ENCODE results near the gene MORC4. TPM values are rescaled to one million over a fixed set of nuclear protein-coding genes. Genes with fewer than 3 reads are reported as not detected.
A peak's percentile ranks its signal among the peaks of the same experiment; 100 is the strongest.

The MORC4 gene
- polyA plus RNA-seq, 1 experiment, result 12.3 TPM

DNA sequence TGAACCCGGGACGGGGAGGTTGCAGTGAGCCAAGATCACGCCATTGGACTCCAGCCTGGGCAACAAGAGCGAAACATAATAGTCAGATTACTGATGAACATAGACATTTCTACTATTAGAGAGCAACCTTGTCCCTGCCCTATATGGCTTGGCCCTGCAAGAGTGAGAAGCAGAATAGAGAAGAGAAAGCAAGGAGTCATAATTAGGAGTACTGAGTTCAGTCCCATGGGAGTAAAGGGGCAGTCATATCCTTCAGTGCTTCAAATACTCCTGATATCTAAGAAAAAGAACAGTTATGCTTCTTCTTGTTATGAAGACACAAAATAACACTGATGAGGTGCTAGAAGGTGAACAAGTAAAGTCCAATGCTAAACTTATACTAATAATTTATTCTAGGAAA, 46.0 kb downstream of the MORC4 start:
- POLR2A ChIA-PET, result no interaction called here
- TF ChIP-seq, protein P1, sequence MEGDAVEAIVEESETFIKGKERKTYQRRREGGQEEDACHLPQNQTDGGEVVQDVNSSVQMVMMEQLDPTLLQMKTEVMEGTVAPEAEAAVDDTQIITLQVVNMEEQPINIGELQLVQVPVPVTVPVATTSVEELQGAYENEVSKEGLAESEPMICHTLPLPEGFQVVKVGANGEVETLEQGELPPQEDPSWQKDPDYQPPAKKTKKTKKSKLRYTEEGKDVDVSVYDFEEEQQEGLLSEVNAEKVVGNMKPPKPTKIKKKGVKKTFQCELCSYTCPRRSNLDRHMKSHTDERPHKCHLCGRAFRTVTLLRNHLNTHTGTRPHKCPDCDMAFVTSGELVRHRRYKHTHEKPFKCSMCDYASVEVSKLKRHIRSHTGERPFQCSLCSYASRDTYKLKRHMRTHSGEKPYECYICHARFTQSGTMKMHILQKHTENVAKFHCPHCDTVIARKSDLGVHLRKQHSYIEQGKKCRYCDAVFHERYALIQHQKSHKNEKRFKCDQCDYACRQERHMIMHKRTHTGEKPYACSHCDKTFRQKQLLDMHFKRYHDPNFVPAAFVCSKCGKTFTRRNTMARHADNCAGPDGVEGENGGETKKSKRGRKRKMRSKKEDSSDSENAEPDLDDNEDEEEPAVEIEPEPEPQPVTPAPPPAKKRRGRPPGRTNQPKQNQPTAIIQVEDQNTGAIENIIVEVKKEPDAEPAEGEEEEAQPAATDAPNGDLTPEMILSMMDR (IDR thresholded peaks at IDR 0.05; ENCODE audit: insufficient read depth, low read depth, low read length), result no peak
- CTCF ChIA-PET, result interaction anchor here (1.3 to 2.9 kb wide), 2 partner anchors 56 to 60 kb away, joined by 3 to 10 read pairs; no protein-coding TSS in a partner anchor

DNA sequence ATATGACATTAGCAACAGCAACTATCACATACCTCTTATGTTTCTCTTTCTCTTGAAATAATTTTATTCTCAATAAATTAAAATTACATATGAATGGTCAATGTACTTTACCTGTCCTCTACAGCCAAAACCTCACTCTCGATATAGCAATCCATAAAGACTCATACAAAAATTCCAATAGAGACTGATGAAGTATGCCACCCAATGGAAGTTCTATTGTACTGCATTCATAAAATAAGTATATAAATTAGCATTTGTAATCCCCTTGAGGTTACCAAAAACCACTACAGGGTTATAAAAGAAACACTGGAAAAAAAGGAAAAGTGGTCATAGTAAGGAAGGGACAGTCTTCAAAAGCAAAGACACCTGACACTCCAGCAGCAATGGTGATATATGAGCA, 47.0 kb downstream of the MORC4 start:
- TF ChIP-seq, protein P1 (IDR thresholded peaks at IDR 0.05; ENCODE audit: insufficient read depth, low read depth, low read length), result peak; percentile 27; the same call in 1 of the 2 replicates
- ChIA-PET CTCF (interaction anchor here (2.9 kb wide), 1 partner anchor 59 kb away, joined by 10 read pairs; no protein-coding TSS in a partner anchor), POLR2A (no interaction called here)
- DNase-seq (ENCODE audit: low read depth), result no peak
- Histone ChIP-seq H3K27me3 (ENCODE audit: control insufficient read depth, insufficient read depth, low read length) (no peaks in the 10 kb centered on the region), H3K36me3 (ENCODE audit: control insufficient read depth, insufficient read depth, low read length) (no peaks in the 10 kb centered on the region; the same call in none of the 2 replicates), H3K4me3 (ENCODE audit: low read depth, low read length) (no peak overlapping the region)

More for the DNA sequence above, 46.0 kb downstream of the MORC4 start:
- no peak for DNase-seq (ENCODE audit: low read depth)
- Histone ChIP-seq H3K27me3 (ENCODE audit: control insufficient read depth, insufficient read depth, low read length) (no peaks in the 10 kb centered on the region), H3K36me3 (ENCODE audit: control insufficient read depth, insufficient read depth, low read length) (no peaks in the 10 kb centered on the region; the same call in none of the 2 replicates), H3K4me3 (ENCODE audit: low read depth, low read length) (no peak overlapping the region)

DNA sequence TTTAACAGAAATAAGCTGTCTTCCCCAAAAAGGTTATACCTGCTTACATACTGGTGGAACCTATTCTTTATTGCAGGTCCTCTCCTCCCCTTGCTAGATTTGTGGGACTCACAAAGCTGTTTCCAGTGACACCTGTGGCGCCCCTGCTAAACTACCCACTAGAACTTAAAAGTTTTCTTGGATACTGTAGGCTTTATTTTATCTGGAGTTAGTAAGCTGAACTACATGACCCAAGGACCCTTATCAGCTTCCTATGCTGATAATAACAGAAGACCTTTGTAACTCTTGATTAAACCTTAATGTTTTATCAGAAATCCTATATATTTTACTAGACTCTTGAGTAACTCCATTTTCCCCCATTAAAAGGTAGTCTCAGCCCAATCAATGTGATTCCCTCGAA, 47.5 kb downstream of the MORC4 start:
- no peak for DNase-seq (ENCODE audit: low read depth)
- no peaks in the 10 kb centered on the region for H3K27me3 ChIP-seq (ENCODE audit: control insufficient read depth, insufficient read depth, low read length)
- ChIA-PET POLR2A (no interaction called here), CTCF (interaction anchor here (0.8 kb wide), 1 partner anchor 58 kb away, joined by 3 read pairs; no protein-coding TSS in a partner anchor)
- no peaks in the 10 kb centered on the region; the same call in none of the 2 replicates for H3K36me3 ChIP-seq (ENCODE audit: control insufficient read depth, insufficient read depth, low read length)
- TF ChIP-seq, protein P1 (IDR thresholded peaks at IDR 0.05; ENCODE audit: insufficient read depth, low read depth, low read length), result no peak
- H3K4me3 ChIP-seq (ENCODE audit: low read depth, low read length), result no peak overlapping the region

DNA sequence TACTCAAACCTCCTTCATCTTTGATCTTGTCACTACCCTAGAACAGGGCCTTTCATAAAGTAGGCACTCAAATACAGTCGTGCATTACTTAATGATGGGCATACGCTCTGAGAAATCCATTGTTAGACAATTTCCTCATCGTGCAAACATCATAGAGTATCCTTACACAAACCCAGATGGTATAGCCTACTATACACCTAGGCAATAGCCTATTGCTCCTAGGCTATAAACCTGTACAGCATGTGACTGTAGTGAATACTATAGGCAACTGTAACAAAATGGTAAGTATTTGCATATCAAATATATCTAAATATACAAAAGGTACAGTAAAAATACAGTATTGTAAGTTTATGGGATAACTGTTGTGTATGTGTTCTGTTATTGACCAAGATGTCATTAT, 47.9 kb downstream of the MORC4 start:
- TF ChIP-seq, protein P1 (IDR thresholded peaks at IDR 0.05; ENCODE audit: insufficient read depth, low read depth, low read length), result no peak
- POLR2A ChIA-PET, result no interaction called here
- Histone ChIP-seq H3K36me3 (ENCODE audit: control insufficient read depth, insufficient read depth, low read length) (no peaks in the 10 kb centered on the region; the same call in none of the 2 replicates), H3K4me3 (ENCODE audit: low read depth, low read length) (no peak overlapping the region), H3K27me3 (ENCODE audit: control insufficient read depth, insufficient read depth, low read length) (no peaks in the 10 kb centered on the region)
- no peak for DNase-seq (ENCODE audit: low read depth)
- CTCF ChIA-PET, result interaction anchor here (0.8 kb wide), 1 partner anchor 58 kb away, joined by 3 read pairs; no protein-coding TSS in a partner anchor

DNA sequence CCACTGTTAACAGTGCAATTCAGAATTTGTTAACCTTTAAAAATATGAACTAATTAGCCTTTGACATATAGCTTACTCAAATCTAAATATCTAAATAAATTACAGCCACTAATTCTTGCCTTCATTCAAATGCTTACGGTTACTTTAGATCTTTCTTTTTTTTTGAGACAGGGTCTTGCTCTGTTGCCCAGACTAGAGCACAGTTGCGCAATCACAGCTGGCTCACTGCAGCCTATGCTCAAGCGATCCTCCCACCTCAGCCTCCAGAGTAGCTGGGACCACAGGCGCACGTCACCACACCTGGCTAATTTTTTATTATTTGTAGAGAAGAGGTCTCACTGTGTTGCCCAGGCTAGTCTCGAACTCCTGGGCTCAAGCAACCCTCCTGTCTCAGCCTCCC, 48.8 kb downstream of the MORC4 start:
- H3K36me3 ChIP-seq (ENCODE audit: control insufficient read depth, insufficient read depth, low read length), result no peaks in the 10 kb centered on the region; the same call in none of the 2 replicates
- ChIA-PET CTCF (interaction anchor here (0.6 to 1.9 kb wide), 4 partner anchors 9 to 366 kb away, joined by 3 to 7 read pairs (median 3); no protein-coding TSS in a partner anchor), POLR2A (no interaction called here)
- DNase-seq (ENCODE audit: low read depth), result no peak
- H3K27me3 ChIP-seq (ENCODE audit: control insufficient read depth, insufficient read depth, low read length), result no peaks in the 10 kb centered on the region
- H3K4me3 ChIP-seq (ENCODE audit: low read depth, low read length), result no peak overlapping the region
- TF ChIP-seq, protein P1 (IDR thresholded peaks at IDR 0.05; ENCODE audit: insufficient read depth, low read depth, low read length), result no peak

Data from BJ (cell line).